ENCODE data around the gene ATP6V0D1.

Gene ATP6V0D1

DNA sequence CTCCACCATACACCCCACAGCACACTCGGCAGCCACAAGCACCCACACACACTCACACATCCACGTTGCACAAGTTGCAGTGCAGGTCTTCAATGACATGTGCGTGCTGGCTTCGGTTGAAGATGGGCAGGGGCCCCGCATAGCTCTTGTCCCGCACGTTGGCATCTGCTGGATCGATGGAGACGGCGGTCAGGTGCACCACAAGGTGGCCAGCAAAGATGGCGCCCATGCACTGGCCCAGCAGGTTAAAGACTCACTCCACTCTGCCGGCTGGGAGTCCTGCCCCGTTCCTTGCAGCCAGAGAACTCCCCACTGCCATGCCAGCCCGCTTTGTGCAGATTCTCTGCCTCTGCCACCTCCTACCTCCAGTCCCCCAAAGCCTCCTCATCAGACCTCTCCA is 80.1 kb downstream of the ATP6V0D1 start:
- no peak for DNase-seq

DNA sequence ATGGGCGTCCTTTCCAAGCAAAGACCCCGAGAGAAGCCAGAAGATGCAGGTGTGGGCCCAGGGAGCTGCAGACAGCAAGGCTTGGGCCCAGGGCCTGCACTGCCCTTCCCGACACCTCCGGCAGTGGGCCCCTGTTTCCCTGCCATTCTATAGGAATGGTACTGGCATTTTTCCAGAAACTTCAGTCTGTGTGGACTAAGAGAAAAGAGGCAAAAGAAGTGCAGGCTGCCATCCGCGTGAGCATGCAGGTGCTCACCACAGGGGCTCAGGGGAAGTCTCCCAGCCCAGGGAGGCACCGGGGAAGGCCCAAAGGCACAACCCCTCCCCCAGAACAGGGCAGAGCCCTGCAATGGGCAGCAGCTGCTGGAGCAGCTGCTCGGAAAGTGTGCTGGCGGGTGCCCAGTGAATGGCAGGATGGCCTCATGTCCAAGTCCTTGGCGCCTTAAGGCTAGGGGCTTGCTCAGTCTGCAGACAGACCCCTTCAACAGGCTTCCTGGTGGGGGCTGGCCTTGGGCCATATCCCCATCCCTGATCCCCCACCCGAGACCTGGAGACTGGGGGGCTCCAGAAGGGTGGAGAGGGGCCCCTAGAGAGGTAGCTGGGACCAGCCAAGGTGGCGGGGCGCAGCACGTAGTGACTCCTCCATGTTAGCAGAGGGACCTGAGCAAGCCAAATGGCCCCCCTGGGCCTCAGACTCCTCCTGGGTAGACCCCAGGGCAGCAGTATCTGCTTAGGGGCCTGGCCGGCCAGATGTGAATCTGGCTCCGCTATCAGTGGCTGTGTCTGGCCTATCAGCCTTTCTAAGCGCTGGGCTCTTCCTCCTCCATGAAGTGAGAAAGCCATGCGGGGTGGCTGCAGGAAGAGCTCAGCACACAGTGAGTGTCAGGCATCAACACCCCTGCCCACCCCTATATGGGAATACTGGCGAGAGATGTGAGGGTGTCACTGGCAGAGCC is 80.9 kb downstream of the ATP6V0D1 start:
- peak; percentile 56 for DNase-seq

- no peak for DNase-seq
Observed at GRCh38 chr16:67399218-67399733, 81.7 kb downstream of the ATP6V0D1 start.

DNA sequence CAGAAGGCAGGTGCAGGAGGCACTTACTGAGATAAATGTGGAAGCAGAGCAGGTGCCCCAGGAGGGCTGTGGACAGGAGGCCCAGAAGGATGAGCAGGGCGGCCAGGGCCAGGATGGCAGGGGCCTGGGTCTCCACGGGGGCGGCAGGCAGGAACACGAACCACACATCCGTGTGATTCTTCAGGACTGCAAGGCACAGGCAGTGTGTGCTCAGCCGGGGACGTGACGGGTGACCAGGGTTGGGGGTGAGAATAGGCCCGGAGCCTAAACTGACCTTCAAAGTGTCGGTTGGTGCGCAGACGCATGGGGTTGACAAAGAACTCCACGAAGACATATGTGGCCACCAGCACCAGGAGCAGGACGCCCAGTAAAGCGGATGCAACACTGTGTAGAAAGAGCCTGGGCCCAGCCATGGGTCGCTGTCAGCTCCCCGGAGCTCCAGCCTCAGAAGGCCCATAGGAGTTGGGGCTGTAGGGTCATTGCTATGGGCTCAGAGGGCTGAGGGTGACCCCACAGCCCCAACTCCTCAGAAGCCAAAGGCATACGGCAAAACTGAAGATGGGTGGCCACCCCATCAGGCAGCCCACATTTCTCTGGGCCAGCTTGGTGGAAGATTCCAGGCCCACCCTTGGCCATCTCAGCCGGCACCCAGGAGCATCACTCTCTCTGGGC is 82.3 kb downstream of the ATP6V0D1 start:
- DNase-seq: no peak

DNA sequence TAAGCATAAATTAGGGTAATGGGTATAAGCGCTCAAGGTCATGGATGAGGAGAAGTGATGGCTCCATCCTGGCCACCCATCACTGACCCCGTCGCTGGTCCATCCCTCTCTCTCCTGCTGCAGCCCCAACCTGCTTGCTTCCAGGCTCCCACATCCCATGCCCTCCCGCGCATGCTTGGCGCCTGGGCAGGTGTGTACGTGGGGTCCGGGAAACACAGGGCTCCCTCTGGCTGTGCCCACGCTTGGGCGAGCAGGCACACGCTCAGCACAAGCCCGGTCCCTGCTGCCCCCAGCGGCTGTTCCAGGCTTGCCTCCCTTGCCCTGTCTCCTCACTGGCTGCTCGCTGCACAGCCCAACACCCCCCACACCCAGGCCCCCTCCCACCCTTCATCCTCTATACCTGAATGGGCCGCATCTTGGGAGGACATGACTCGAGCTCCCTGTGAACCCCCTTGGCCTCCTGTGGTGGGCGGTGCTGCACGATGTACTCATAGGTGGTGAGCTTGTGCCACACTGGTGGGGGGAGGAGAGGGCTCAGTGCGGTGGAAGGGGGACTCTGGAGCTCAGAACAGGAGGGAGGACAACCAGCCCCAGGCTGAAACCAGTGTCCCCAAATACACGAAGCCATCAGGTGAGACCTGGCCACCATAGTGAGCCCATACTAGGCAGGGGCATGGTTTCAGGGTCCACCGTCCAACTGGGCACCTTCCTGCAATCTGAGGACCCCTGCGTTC is 83.0 kb downstream of the ATP6V0D1 start:
- no peak for DNase-seq

- no peak for DNase-seq
Observed at GRCh38 chr16:67397036-67397801, 83.7 kb downstream of the ATP6V0D1 start.

DNA sequence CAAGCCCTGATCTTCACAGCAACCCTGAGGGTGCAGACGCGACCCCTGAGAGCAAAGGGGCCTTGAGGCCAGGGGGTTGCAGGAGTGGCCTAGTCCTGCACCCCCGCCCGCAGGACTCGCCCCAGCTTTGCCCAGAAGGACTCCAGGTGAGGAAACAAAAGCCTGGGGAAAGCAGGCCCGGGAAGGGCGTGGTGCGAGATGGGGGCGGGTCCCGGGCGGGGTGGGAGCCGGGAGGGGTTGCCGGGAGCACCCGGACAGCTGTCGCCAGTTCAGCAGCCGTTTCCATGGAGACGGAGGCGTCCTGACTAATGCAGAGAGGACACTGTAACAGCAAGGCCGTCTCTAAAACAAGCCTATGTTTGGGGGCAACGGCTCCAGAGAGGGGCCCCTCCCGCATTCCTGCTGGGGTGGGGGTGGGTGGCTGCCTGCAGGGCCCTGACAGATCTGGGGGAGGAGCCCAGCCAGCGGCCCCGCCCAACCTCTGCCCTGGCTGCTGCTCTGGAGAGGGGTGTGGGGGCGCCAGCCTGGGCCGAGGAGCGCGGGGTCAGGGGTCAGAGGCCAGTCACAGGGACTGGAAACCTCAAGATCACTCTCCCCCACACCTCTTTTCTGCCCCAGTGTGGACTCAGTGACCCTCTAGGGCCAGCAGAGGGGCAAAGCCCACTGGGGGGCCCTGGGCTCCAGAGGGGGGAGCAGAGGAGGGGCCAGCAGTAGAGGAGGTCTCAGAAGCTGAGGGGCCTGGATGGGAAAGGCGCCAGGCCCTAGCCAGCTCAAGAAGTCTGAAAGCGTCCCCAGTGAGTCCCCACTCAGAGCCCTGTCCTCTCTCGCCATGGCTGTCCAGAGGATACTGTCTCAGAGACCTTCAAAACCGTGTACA is 84.6 kb downstream of the ATP6V0D1 start:
- DNase-seq: peak; percentile 89

GRCh38 chr16:67395458-67396158 is 85.3 kb downstream of the ATP6V0D1 start:
- peak; percentile 58 for DNase-seq

DNA sequence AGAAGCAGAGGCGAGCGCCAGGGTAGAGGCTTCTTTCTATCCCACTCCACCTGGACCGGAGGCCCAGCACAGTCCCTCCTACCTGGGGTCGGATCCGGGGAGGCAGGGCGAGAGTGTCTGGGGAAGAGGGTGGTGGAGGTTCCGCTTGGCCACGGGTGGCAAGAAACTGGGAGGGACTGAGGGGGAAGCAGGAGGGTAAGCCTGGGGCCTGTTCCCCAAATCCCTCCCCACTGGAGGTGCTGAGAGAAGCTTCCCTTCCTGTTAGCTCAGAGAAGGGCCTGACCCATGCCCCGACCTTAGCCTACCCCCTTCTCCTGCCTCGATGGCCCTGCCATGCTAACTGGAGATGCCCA is 85.9 kb downstream of the ATP6V0D1 start:
- no peak for DNase-seq

GRCh38 chr16:67394155-67395104 is 86.5 kb downstream of the ATP6V0D1 start:
- no peak for DNase-seq

- no peak for DNase-seq
Observed at GRCh38 chr16:67393788-67394154, 87.2 kb downstream of the ATP6V0D1 start.

- DNase-seq: peak; percentile 74
Observed at GRCh38 chr16:67393111-67393787, 87.7 kb downstream of the ATP6V0D1 start, which contains the start of gene TPPP3. TPPP3 (minus strand) TSS chr16:67393498; CDS start chr16:67391111, 2,387 bp downstream.

DNA sequence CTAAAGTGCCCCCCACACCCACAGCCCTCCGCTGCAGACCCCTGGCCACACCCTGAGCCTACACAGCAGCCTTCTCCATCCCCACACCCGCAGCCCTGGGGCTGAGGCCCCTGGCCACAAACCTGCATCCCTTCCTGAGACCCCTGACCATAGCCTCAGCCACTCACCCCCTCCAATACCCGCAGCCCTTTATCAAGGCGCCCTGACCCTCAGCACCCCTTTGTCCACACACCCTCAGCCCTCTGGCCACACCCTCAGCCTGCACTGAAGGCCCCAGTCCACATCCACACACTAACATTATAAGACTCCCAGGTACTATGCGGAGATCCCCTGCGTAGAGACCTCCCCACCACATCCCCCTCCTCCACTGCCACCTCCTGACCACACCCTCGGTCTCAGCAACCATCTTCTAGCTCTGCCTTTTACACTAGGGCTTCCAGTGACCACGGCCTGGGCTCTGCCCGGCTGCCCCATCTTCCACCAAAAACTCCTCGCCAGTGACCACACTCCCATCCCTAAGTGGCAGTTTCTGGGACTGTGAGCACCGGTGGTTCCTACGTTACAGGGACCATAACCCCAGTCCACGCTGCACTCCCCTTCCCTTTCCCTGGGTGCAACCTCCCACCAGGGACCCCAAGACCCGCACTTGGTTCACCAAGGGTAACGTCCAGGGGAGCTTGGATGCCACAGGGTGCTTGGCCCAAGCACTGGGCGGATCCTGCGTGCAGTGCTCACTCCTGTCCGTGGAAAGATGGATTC is 88.5 kb downstream of the ATP6V0D1 start:
- no peak for DNase-seq

- DNase-seq: no peak
Observed at GRCh38 chr16:67391424-67392300, 89.3 kb downstream of the ATP6V0D1 start.

DNA sequence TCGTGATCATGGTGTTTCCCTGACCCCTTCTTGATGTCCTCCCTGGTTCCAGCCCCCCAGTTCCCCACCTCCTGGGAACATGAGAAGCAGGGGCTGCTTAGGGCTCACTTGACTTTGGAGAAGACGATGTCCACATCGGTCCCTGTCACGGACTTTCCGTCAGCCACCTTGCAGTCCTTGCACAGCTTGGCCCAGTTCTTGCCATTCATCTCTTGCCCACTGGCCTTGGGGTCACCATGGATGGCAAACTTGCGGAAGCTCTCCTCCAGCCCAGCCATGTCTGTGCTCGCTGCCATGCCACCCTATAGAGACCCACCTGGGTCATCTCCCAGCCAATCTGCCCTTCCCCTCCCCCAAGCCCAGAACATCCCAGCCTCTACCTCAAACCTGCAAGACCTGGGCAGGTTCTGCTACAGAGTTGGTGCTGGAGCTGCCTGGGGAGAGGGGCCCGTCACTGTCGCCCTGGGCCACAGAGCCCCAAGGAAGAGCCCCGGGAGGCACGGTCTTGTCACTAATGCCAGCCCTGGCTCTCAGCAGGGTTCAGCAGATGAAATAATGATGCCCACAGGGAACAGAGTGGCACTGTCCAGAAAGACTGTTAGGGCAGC is 90.0 kb downstream of the ATP6V0D1 start:
- no peak for DNase-seq

All from NCI-H510A (cell line).